HG03558 (cell line): ENCODE measurements around the gene GPR149.

ENCODE experiments used
- ATAC-seq: cut with Tn5 transposase; IDR thresholded peaks from one replicate; pipeline ENCODE4 v1.9.1; 2021; ENCODE audit warnings: moderate number of reproducible peaks; ENCODE audit not compliant: unreplicated experiment; ENCODE audit errors: extremely low read depth

GPR149 gene

DNA sequence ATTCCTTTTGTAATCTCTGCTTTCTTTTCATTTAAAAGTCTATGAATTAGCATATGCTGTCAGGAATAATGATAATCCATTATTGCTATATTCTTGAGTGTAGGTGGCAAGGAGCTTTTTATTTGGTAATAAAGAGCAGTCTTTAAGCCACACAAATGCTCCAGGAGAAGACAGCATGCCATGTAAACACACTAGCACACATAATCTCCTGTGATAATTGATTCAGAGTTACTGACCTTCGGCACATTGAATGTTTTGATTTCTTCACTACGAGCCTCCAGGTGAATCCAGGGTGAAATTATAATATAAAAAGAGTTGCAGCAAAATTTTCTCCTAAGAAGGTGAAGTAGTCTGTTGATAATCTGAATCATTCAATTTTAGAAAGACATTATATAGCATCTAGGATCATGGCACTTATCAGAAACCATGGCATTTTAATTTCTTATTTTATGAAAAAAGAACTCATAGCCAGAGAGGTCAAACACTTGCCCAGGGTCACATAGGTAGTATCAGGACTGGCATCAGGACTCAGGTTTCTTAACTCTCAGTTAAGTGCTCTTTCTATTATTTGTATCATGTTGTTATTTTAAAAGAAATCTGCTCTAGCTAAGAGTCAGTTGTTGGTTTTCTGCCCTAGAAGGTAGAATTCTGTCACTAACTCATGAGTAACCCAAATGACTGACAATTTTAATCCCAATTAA lies 84.4 kb downstream of the GPR149 start:
- no peak for ATAC-seq

GRCh38 chr3:154338570-154338969 lies 91.4 kb downstream of the GPR149 start:
- ATAC-seq = no peak

- ATAC-seq = no peak
These were observed 92.0 kb downstream of the GPR149 start for GRCh38 chr3:154338008-154338407.

GRCh38 chr3:154334973-154335420 lies 95.0 kb downstream of the GPR149 start:
- no peak for ATAC-seq

DNA sequence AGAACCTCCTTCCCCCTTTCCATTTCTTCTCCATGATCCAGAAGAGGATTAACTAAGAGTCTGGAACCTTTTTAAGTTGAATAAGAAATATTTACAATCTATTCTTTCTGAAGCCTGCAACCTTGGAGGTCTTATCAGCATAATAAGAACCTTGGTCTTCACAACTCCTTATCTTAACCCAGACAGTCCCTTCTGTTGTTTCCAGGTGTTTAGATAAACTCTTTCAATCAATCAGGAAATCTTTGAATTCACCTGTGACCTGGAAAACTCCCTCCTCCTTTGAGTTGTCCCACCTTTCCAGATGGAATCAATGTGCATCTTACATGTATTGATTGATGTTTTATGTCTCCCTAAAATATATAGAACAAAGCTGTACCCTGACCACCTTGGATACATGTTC lies 102.1 kb downstream of the GPR149 start:
- ATAC-seq = no peak

DNA sequence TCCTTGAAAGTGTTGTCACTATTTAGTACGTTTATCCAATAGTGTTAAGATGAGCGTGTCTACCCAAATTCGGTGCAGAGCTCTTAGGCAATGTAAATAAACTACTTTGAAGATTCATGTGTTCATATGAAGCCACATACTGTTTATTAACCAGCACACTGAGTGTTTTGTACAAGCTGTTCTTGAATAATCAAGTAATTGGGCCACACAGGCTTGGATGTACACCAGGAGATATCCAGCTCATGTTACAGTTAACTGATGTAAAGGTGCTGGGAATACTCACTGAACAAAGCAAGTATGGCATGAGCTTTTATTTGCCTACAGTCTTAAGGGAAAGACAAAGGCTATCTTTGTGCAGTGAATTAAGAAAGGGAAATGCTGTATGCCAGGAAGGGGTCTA lies 105.1 kb downstream of the GPR149 start:
- no peak for ATAC-seq

DNA sequence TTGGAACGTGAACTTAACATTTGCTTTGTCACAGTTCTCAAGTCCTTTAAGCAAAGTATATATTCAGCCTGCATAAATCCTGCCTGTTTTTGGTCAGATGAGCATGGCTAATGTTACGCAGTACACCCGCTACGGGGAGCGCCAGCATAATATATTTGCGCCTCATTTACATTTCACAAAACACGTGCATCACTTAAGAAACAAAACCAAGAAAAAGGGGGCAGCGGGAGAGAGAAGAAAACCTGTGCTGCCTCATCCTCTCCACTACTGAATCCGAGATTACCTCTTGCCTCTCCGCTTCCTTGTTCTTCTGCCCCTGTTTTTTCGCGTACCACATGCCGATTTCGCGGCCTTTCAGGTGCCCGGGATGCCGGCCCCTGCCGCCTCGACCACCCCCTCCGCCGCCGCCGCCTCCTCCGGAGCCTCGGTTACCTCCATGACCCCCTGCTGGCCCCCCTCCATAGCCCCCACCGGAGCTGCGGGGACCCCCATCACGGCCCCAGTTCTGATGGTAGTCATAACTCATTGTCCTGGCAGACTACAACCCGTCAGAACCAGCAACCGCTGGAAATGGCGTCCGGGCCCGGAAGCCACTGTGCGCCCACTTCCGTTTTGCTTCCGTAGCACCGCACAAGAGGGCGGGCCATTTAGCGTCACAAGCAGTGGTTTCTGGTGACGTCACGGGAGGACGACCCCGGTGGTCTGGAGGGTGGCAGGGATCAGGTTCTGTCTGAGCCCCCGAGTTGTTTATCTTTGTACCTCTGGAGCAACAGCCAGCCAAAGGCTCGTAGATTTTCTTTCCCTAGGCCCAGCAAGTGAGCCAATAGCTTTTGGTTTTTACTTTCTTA lies 105.9 kb downstream of the GPR149 start, which contains the start of gene DHX36:
DHX36 (minus strand) TSS at position 597 of the 848 bp plus-strand sequence; CDS start at position 526, 71 bp downstream.
- peak; percentile 94 for ATAC-seq

DNA sequence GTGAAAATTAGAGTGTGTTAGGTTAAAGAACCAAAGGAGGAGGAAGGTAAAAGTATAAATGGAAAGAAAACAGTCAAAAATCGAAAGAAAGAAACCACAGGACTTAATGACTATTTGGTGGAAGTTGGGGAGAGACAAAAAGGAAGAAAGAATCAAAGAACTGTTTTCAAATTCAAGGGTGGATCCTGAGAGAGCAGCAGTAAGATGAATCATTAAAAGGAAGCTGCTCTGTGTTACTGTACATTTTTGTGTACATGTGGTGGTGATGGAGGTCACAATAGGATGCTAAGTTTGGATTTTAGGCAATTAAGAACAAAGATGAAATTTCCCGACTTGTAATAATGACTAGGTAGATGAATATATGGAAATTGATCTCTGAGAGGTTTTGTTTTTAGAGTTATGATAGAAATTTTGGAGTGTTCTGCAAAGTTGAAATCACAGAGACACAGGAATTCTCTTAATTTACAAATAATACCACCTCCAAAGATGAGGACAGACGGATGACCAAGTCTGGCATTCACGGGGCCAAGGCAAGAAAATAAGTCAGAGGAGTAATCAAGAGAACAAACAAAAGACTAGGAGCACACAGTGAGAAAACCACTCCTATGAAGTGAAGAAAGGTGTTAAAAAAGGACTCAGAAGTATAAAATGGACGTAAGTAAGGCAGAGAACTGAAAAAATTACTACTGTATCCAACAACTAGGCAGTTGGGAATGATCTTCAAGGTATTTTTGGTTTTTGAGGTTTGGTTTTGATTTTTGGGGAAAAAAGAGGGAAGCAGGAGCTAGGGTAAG lies 112.8 kb downstream of the GPR149 start:
- ATAC-seq = no peak

- no peak for ATAC-seq
These were observed 115.8 kb downstream of the GPR149 start for GRCh38 chr3:154314152-154314551.

GRCh38 chr3:154310840-154311239 lies 119.2 kb downstream of the GPR149 start:
- ATAC-seq = no peak

DNA sequence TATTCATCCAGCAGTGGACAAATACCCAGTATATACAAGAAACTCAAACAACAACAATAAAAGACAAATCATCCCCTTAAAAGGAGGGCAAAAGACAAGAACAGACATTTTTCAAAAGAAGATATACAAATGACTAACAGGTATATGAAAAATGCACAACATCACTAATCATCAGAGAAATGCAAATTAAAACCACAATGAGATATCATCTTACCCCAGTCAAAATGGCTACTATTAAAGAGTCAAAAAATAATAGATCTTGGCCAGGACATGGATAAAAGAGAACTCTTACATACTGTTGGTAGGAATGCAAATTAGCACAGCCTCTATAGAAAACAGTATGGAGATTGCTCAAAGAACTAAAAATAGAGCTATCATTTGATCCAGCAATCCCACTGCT lies 122.6 kb downstream of the GPR149 start:
- ATAC-seq = no peak

DNA sequence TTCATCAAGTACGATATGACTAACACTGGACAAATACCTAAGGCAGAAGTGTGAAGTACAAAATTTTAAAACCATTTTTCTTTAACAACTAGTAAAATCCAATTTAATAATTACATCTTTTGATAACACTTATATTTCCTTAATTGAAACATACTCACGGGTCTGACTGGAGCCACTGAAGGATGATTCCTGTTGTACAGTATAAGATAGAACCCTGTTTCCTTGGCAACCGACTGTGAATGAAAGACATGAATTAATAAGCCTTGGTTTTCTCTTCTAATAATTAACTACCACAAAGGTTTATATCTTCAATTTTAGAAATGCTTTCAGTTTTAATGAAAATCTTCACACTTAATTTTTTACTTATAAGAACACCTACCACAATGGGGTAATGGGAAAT lies 125.1 kb downstream of the GPR149 start:
- ATAC-seq = no peak

DNA sequence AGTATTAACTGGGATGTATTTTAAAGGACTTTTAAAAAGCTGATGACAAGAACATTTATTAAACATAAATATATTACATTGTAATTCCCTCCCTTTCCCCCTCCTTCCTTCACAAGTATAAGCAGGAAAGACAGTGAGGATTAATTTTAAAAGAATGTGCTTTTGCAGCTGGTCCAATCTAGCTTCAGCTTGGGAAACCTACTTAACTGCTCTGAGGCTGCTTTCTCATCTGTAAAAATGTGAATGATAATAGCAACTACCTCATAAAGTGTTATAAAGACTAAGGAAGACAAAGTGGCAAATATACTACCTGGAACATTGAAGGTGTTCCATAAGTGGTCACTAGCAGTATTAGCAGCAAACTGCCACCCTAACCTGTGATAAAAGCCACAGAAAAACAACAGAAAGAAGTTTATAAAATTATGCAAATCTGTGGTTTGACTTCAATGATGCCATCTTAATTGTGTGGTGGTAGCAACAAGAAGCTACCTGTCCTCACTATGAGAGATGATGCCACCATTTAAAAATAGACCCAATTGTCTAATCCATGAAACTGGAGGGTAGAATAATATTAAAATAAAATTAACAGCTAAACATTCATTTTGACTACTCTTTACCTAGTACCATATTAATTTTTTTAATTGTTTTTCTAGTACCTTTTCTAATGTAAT lies 125.7 kb downstream of the GPR149 start:
- no peak for ATAC-seq

GRCh38 chr3:154301561-154301960 lies 128.4 kb downstream of the GPR149 start:
- ATAC-seq = no peak

DNA sequence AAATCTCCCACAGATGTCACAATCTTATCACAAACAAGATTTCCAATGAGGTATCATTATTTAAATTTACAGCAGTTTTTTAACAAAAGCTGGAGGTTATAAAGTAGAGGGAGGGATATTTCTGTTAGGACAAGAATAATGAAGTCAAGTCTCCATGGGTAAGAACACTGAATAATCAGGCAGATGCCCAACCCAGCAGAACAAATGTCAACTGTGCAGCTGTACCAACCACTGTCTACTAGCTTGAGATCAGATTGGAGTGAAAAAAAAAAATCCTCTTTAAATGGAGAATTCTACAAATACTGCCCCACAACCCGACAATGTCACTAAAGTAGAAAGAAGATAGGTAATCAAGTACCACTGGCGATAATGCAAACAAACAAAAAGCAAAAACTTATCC lies 136.0 kb downstream of the GPR149 start:
- no peak for ATAC-seq

DNA sequence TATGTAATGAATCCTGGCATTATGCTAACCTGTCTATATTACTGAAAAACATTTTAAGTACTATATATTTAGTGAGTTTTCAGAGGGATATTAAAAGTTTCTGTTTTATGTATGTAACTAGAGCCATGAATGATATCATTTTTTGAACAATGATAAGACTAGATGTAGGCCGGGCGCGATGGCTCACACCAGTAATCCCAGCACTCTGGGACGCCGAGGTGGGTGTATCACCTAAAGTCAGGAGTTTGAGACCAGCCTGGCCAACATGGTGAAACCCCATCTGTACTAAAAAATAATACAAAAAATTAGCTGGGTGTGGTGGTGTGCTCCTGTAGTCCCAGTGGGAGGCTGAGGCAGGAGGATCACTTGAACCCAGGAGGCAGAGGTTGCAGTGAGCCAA lies 139.8 kb downstream of the GPR149 start:
- no peak for ATAC-seq
